ENCODE results near the gene TAS2R19.

TAS2R19 gene

DNA sequence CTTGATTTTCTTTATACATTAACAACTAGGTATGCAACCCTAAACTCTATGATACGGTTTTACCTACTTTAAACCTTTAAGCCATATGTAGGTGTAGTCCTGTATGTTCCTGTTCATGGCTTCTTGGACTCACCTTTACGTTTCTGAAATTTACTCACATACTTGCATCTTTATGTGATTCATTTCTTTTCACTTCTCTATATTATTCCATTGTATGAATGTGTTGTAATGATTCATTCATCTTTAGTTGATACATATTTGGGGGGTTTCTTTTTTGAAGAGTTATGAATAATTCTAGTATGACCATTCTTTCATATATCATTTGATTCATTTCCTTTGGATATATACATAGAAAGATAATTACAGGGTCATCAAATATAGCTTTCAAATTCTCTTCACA, 33.3 kb downstream of the TAS2R19 start:
- DNase-seq (ENCODE audit: low read depth) = no peak

DNA sequence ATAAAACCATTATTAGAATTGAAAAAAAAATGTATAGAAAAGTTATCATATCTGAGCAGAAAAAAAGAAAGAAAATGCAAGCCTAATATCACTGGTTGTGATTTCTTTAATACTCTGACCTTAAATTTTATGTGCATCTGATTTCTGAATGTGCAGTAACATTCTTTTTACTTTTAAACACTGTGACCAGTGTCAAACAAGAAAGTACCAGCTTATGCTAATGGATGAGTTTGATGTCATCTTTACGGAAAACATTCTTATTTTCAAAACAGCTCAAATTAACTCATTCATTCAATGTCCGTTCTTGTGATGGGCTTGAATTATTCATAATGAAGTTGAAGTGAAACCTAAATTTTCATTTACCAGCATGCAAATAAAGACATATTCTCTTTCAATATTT, 35.6 kb downstream of the TAS2R19 start, which contains the start of gene TAS2R50:
Gene TAS2R50, minus strand, starts transcription at position 101 of the 400 bp plus-strand sequence. Its CDS starts 52 bp downstream, at position 49.
- DNase-seq (ENCODE audit: low read depth) = no peak

DNA sequence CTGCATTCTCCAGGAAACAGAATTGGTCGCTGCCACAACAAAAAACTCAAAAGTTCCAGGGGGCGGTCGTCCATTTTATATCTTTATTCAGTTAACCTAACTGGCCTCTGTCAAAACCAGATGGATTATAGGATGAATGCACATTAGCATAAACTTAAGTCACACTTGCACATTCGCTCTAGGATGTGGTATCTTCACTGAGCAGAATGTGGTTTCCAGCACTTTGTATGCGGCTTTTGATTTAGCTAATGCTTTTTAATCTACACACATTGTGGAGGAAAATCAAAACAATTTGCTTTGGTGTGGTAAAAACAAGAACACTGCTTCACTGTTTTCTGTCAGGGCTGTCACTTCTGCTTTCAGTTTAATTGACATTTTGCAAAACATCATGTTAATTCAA, 40.2 kb downstream of the TAS2R19 start:
- no peak for DNase-seq (ENCODE audit: low read depth)

DNA sequence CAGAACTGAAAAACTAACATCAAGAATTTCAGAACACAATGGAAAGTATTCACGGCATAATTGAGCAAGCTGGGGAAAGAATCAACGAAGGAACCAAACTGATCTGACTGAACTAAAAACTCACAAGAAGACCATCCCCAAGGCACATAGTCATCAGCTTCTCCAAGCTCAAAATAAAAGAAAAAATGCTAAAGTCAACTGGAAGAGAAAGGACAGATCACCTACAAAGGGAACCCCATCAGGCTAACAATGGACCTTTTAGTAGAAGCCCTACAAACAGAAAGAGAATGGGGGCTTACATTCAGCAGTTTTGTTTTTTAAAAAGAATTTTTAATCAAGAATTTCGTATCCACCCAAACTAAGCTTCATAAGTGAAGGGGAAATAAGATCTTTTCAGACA, 47.5 kb downstream of the TAS2R19 start:
- no peak for DNase-seq (ENCODE audit: low read depth)

Data from fibroblast of gingiva (primary cell).